Tibial nerve (tissue), 3 donors: Measurements from ENCODE around the gene TRMU.

Source experiments
- POLR2A ChIP-seq, 2 donors: fragments of 450-650 bp; IDR thresholded peaks; one replicate each; pipeline ENCODE4 v1.6.1; 2017; ENCODE audit warnings: antibody characterized with exemption in 2 of 2, mild to moderate bottlenecking in 2 of 2, moderate library complexity in 2 of 2
- TF ChIP-seq, protein P1 (sequence below), 5 experiments: fragments of 200-600 bp in 3 of 5; fragments of 450-650 bp in 2 of 5; sonication (generic) in 3 of 5; IDR thresholded peaks; one replicate each; pipeline ENCODE4 v1.5.1; 2016 to 2019; ENCODE audit warnings: antibody characterized with exemption in 5 of 5, mild to moderate bottlenecking in 3 of 5, moderate library complexity in 2 of 5

DNA sequence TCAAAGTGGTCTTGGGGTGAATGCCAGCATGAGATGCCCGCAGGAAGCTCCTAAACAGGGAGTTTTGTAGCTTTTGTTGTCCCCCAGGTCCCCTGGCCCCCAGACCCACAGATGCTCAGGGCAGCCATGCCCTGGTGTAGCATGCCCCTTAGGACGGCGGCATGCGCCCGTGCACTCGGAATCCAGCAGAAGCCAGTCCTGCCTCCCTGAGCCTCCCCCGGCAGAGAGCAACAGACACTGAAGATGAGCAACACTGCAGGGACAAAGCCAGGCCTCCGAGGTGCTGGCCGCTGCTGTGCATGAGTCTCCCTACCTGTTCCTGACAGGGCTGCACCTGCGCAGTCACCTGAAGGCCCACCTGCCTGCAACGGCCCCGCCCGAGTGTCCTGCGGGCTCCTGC is 59.1 kb downstream of the TRMU start:
- no peak for TF ChIP-seq POLR2A (IDR thresholded peaks at IDR 0.05)
- TF ChIP-seq, protein P1, sequence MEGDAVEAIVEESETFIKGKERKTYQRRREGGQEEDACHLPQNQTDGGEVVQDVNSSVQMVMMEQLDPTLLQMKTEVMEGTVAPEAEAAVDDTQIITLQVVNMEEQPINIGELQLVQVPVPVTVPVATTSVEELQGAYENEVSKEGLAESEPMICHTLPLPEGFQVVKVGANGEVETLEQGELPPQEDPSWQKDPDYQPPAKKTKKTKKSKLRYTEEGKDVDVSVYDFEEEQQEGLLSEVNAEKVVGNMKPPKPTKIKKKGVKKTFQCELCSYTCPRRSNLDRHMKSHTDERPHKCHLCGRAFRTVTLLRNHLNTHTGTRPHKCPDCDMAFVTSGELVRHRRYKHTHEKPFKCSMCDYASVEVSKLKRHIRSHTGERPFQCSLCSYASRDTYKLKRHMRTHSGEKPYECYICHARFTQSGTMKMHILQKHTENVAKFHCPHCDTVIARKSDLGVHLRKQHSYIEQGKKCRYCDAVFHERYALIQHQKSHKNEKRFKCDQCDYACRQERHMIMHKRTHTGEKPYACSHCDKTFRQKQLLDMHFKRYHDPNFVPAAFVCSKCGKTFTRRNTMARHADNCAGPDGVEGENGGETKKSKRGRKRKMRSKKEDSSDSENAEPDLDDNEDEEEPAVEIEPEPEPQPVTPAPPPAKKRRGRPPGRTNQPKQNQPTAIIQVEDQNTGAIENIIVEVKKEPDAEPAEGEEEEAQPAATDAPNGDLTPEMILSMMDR (IDR thresholded peaks at IDR 0.05) = no peak
